T-cell (primary cell): ENCODE data around the gene OPRL1. TPM values are rescaled to one million over a fixed set of nuclear protein-coding genes. Genes with fewer than 3 reads are reported as not detected.
"Not testable (repeated sequence)": the region's sequence is repeated elsewhere in the genome, so short reads cannot be mapped to it uniquely, and the experiment has no call there.

Experiments
- ATAC-seq, 4 experiments: fragments of 200-7000 bp in 3 of 4; fragments of 150-1000 bp in 1 of 4; cut with Tn5 transposase; replicated peaks in 1 of 4; 1 replicate in 3 of 4; 2 replicates in 1 of 4; pipeline ENCODE4 v1.10.0; 2021; ENCODE audit warnings: moderate library complexity in 3 of 4, mild to moderate bottlenecking in 2 of 4, moderate number of reproducible peaks in 1 of 4
- CTCF ChIA-PET, 2 donors: fragments of 300-600 bp; sonication (Branson Sonifier 250); formaldehyde crosslinking; loops; one replicate each; lab custom pipeline; 2022; ENCODE audit warnings: antibody characterized with exemption in 2 of 2; lab: Charles Lee
- POLR2A ChIA-PET, 2 donors: fragments of 300-600 bp; sonication (Branson Sonifier 250); formaldehyde crosslinking; loops; one replicate each; lab custom pipeline; 2022; ENCODE audit warnings: antibody characterized with exemption in 2 of 2; lab: Charles Lee
- DNase-seq, 35 experiments: peaks; one replicate each; pipeline versions ENCODE4 v3.0.0 to v3.0.0-alpha.2; 2013 to 2023
- H3K27ac ChIP-seq: one replicate; pipeline ENCODE4 v1.5.1; 2013; ENCODE audit warnings: low read length
- H3K27me3 ChIP-seq, 2 experiments: replicated peaks in 1 of 2; 1 replicate in 1 of 2; 2 replicates in 1 of 2; pipeline versions ENCODE4 v1.6.1 to v1.7.0; 2013; ENCODE audit warnings: low read length in 1 of 2, mixed read lengths in 1 of 2; ENCODE audit not compliant: control insufficient read depth in 2 of 2, insufficient read depth in 2 of 2; ENCODE audit errors: extremely low read depth in 1 of 2
- H3K36me3 ChIP-seq, 2 donors: 1 replicate in 1 of 2; 2 replicates in 1 of 2; pipeline versions ENCODE4 v1.6.1 to v1.7.0; 2013; ENCODE audit warnings: low read length in 1 of 2; ENCODE audit not compliant: control insufficient read depth in 2 of 2, insufficient read depth in 1 of 2; ENCODE audit errors: extremely low read depth in 1 of 2
- H3K4me1 ChIP-seq, 2 experiments: 1 replicate in 1 of 2; 2 replicates in 1 of 2; pipeline versions ENCODE4 v1.6.1 to v1.7.0; 2013; ENCODE audit warnings: low read length in 2 of 2, mixed read lengths in 1 of 2; ENCODE audit not compliant: insufficient read depth in 2 of 2, control insufficient read depth in 1 of 2; ENCODE audit errors: extremely low read depth in 1 of 2
- H3K4me3 ChIP-seq, 2 donors: 1 replicate in 1 of 2; 2 replicates in 1 of 2; pipeline versions ENCODE4 v1.5.1 to v1.7.0; 2013; ENCODE audit warnings: mild to moderate bottlenecking in 2 of 2, low read length in 1 of 2, moderate library complexity in 1 of 2; ENCODE audit not compliant: control insufficient read depth in 1 of 2; ENCODE audit errors: extremely low read depth in 1 of 2
- H3K9me3 ChIP-seq: 2 replicates; pipeline ENCODE4 v1.7.0; 2013
- H3K27ac Mint-ChIP-seq, 2 donors: one replicate each; pipeline ENCODE4 v1.8.0; 2020 to 2021; ENCODE audit warnings: mild to moderate bottlenecking in 2 of 2, mixed read lengths in 2 of 2
- H3K27me3 Mint-ChIP-seq, 2 donors: one replicate each; pipeline ENCODE4 v1.8.0; 2021 to 2022; ENCODE audit warnings: mixed read lengths in 2 of 2
- H3K36me3 Mint-ChIP-seq: one replicate; pipeline ENCODE4 v1.8.0; 2021; ENCODE audit warnings: mixed read lengths
- H3K4me1 Mint-ChIP-seq, 3 donors: one replicate each; pipeline ENCODE4 v1.8.0; 2020 to 2022; ENCODE audit warnings: mixed read lengths in 3 of 3, mild to moderate bottlenecking in 1 of 3
- H3K4me3 Mint-ChIP-seq, 3 donors: one replicate each; pipeline ENCODE4 v1.8.0; 2020 to 2022; ENCODE audit warnings: mild to moderate bottlenecking in 3 of 3, mixed read lengths in 3 of 3, moderate library complexity in 3 of 3
- H3K9me3 Mint-ChIP-seq, 3 donors: one replicate each; pipeline ENCODE4 v1.8.0; 2020 to 2022; ENCODE audit warnings: mixed read lengths in 3 of 3
- WGBS: methylation state at CpG from one replicate; pipeline ENCODE4 v1.1.5; 2013; ENCODE audit warnings: missing lambda C conversion rate; ENCODE audit not compliant: insufficient coverage; 5-methylcytosine and 5-hydroxymethylcytosine counted together
- total RNA-seq, 35 experiments: library from RNA in 6 of 35; stranded (reverse) in 6 of 35; fragments of 120-200 nt in 1 of 35; gene quantifications; one replicate each; pipeline versions ENCODE4 v1.2.1 to v1.2.4 and lab custom pipeline; 2013 to 2026

Gene OPRL1
- total RNA-seq, 5 donors from 2014 or later (not counting 1 experiment from before 2014, with no cell fraction given): 1.1 to 1.9 (median 1.5) TPM

- DNase-seq (no peak), ATAC-seq (no peak)
- peaks cover 0 to 2% (median 0%) of the 10 kb centered on the region in 3 donors for H3K9me3 Mint-ChIP-seq
- Histone ChIP-seq H3K9me3 (no peaks in the 10 kb centered on the region), H3K4me3 (peak overlapping the region in 1 of 2 donors; percentile 71), H3K27me3 (peaks cover 0 to 32% of the 10 kb centered on the region in 2 experiments), H3K4me1 (peaks cover 20 to 44% of the 10 kb centered on the region in 2 experiments), H3K36me3 (no peaks in the 10 kb centered on the region), H3K27ac (no peak overlapping the region)
- no peak overlapping the region for H3K27ac Mint-ChIP-seq
- H3K27me3 Mint-ChIP-seq: peaks cover 0 to 8% of the 10 kb centered on the region in 2 donors
- 7% methylated on average over 7 of the region's 23 CpGs for WGBS
- peaks cover 27 to 39% (median 31%) of the 10 kb centered on the region in 3 donors for H3K4me1 Mint-ChIP-seq
- peak overlapping the region; percentile 78 to 88 (median 84) for H3K4me3 Mint-ChIP-seq
- CTCF ChIA-PET: interaction anchor here in 1 of 2 donors (1.6 kb wide), 1 partner anchor 46 kb away, joined by 3 read pairs; no protein-coding TSS in a partner anchor
- H3K36me3 Mint-ChIP-seq: no peaks in the 10 kb centered on the region
- POLR2A ChIA-PET: no interaction called here
Observed at GRCh38 chr20:64084685-64085152, 4.8 kb downstream of the OPRL1 start.

DNA sequence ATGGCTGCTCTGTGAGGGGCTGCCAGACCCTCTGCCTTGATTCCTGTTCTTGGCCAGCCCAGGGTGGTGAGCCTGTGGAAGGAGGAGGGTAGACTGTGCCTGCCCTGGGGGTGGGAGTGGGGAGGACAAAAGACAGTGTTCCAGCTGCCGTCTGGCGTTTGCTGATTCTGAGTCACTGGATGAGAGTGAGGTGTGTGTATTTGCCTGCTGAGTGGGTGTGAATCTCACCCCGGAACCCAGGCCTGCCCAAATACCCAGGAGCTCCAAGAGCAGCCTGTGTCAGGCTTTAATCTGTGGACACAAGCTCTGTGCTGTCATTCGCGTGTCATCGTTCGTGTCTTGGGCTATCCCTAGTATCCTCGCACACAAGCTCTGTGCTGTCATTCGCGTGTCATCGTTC, 6.9 kb downstream of the OPRL1 start:
- ATAC-seq: no peak
- H3K27me3 ChIP-seq: peaks cover 0 to 41% of the 10 kb centered on the region in 2 experiments
- H3K4me3 Mint-ChIP-seq: no peak overlapping the region
- peaks cover 12 to 25% of the 10 kb centered on the region in 2 experiments for H3K4me1 ChIP-seq
- H3K4me1 Mint-ChIP-seq: peaks cover 16 to 22% (median 20%) of the 10 kb centered on the region in 3 donors
- WGBS: 79% methylated on average over 3 of the region's 11 CpGs
- H3K9me3 ChIP-seq: no peaks in the 10 kb centered on the region
- H3K9me3 Mint-ChIP-seq: peaks cover 0 to 2% (median 0%) of the 10 kb centered on the region in 3 donors
- no peak overlapping the region for H3K27ac Mint-ChIP-seq
- ChIA-PET POLR2A (no interaction called here), CTCF (no interaction called here)
- peaks cover 0 to 8% of the 10 kb centered on the region in 2 donors for H3K27me3 Mint-ChIP-seq
- no peak overlapping the region for H3K27ac ChIP-seq
- no peak for DNase-seq
- no peaks in the 10 kb centered on the region for H3K36me3 Mint-ChIP-seq
- H3K4me3 ChIP-seq: no peak overlapping the region
- no peaks in the 10 kb centered on the region for H3K36me3 ChIP-seq

DNA sequence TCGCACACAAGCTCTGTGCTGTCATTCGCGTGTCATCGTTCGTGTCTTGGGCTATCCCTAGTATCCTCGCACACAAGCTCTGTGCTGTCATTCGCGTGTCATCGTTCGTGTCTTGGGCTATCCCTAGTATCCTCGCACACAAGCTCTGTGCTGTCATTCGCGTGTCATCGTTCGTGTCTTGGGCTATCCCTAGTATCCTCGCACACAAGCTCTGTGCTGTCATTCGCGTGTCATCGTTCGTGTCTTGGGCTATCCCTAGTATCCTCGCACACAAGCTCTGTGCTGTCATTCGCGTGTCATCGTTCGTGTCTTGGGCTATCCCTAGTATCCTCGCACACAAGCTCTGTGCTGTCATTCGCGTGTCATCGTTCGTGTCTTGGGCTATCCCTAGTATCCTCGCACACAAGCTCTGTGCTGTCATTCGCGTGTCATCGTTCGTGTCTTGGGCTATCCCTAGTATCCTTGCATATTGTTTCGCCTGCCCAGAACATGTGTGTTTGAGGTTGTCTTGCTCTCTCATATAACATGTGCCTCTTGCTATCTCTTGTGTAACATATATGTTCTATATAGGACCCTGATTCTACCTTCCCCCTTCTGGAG, 7.4 kb downstream of the OPRL1 start:
- H3K27me3 Mint-ChIP-seq, H3K4me3 Mint-ChIP-seq, H3K9me3 ChIP-seq, DNase-seq, H3K27ac ChIP-seq, POLR2A ChIA-PET, H3K9me3 Mint-ChIP-seq, ATAC-seq, H3K36me3 ChIP-seq, H3K27ac Mint-ChIP-seq, H3K36me3 Mint-ChIP-seq, CTCF ChIA-PET, H3K4me3 ChIP-seq: not testable (repeated sequence)
- peaks cover 14 to 19% (median 19%) of the 10 kb centered on the region in 3 donors for H3K4me1 Mint-ChIP-seq
- H3K27me3 ChIP-seq: peaks cover 0 to 42% of the 10 kb centered on the region in 2 experiments
- no CpG with 5 or more reads among the region's 36 CpGs for WGBS
- H3K4me1 ChIP-seq: peaks cover 13 to 20% of the 10 kb centered on the region in 2 experiments

GRCh38 chr20:64088586-64088985, 8.7 kb downstream of the OPRL1 start:
- H3K9me3 Mint-ChIP-seq, H3K27me3 Mint-ChIP-seq, ATAC-seq, H3K4me3 Mint-ChIP-seq, H3K4me3 ChIP-seq, H3K9me3 ChIP-seq, CTCF ChIA-PET, H3K36me3 ChIP-seq, DNase-seq, H3K36me3 Mint-ChIP-seq, H3K27ac ChIP-seq, H3K27ac Mint-ChIP-seq, POLR2A ChIA-PET: not testable (repeated sequence)
- peaks cover 10 to 14% (median 13%) of the 10 kb centered on the region in 3 donors for H3K4me1 Mint-ChIP-seq
- Histone ChIP-seq H3K4me1 (peaks cover 9 to 12% of the 10 kb centered on the region in 2 experiments), H3K27me3 (peaks cover 0 to 38% of the 10 kb centered on the region in 2 experiments)

DNA sequence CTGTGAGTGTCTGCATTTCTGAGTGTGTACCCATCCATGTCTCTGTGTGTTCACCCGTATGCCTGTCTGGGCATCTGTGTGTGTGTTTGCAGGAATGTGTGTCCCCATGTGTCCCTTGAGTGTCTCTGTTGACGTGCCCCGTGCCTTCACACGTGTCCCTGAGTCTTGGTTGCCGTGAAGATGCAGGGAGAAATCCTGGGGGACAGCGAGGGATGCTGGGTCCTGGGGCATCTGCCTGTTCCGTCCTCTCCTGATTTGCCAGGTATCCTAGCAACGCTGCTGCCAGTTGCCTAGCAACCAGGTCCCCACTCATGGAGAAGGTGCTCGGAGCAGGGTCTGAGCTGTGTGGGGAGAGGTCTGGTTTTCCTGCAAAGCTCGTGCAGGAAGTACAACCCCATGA, 10.3 kb downstream of the OPRL1 start:
- Histone ChIP-seq H3K27ac (no peak overlapping the region), H3K4me1 (peaks cover 0 to 10% of the 10 kb centered on the region in 2 experiments), H3K36me3 (no peaks in the 10 kb centered on the region), H3K27me3 (peaks cover 0 to 27% of the 10 kb centered on the region in 2 experiments), H3K9me3 (no peaks in the 10 kb centered on the region), H3K4me3 (no peak overlapping the region)
- CTCF ChIA-PET: no interaction called here
- 84% methylated on average over 9 of the region's 10 CpGs for WGBS
- Mint-ChIP-seq H3K4me3 (no peak overlapping the region), H3K9me3 (peaks cover 0 to 2% (median 0%) of the 10 kb centered on the region in 3 donors), H3K36me3 (no peaks in the 10 kb centered on the region), H3K4me1 (peaks cover 6 to 8% (median 8%) of the 10 kb centered on the region in 3 donors), H3K27me3 (peaks cover 0 to 3% of the 10 kb centered on the region in 2 donors), H3K27ac (no peak overlapping the region)
- no peak for ATAC-seq
- POLR2A ChIA-PET: no interaction called here
- DNase-seq: no peak

DNA sequence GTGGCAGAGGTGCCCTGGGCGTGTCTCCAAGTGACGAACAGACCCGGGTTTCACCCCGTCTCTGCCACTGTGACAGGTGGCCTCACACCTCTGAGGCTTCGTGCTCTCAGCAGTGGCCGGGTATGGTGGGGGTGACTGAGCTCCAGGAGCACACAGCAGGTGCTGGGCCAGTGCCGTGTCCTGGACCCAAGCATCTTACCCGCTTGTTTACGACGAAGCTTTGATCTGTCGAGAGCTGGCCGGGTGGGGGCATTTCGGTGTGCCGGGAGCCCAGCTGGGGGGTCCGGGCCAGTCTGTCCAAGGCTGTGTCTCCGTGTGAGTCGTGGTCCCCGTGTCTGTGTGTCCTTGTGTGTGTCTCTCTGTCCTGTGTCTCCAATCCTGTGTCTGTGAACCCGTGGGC, 11.5 kb downstream of the OPRL1 start:
- Histone ChIP-seq H3K4me1 (peaks cover 4 to 10% of the 10 kb centered on the region in 2 experiments), H3K4me3 (no peak overlapping the region), H3K36me3 (peaks cover 0 to 5% of the 10 kb centered on the region in 2 donors), H3K9me3 (no peaks in the 10 kb centered on the region), H3K27ac (no peak overlapping the region), H3K27me3 (peaks cover 0 to 22% of the 10 kb centered on the region in 2 experiments)
- Mint-ChIP-seq H3K27me3 (peaks cover 0 to 2% of the 10 kb centered on the region in 2 donors), H3K4me1 (peaks cover 6 to 9% (median 8%) of the 10 kb centered on the region in 3 donors), H3K27ac (no peak overlapping the region), H3K4me3 (no peak overlapping the region), H3K9me3 (peaks cover 0 to 2% (median 0%) of the 10 kb centered on the region in 3 donors), H3K36me3 (no peaks in the 10 kb centered on the region)
- ATAC-seq: no peak
- WGBS: 88% methylated on average over 19 of the region's 19 CpGs
- no peak for DNase-seq
- ChIA-PET CTCF (no interaction called here), POLR2A (no interaction called here)
